NT2/D1 (cell line): ENCODE measurements around the gene NDUFA6.
"Not testable (repeated sequence)": the region's sequence is repeated elsewhere in the genome, so short reads cannot be mapped to it uniquely, and the experiment has no call there.

Experiments used
- SUZ12 ChIP-seq: IDR thresholded peaks from 2 replicates; pipeline ENCODE4 v1.6.1; 2011; ENCODE audit not compliant: insufficient read length, insufficient read depth; ENCODE audit errors: extremely low read depth
- YY1 ChIP-seq: IDR thresholded peaks from 2 replicates; pipeline ENCODE4 v1.6.1; 2011; ENCODE audit not compliant: insufficient read length, insufficient read depth
- ZNF274 ChIP-seq: IDR thresholded peaks from 2 replicates; pipeline ENCODE4 v1.6.1; 2011; ENCODE audit warnings: mild to moderate bottlenecking, low read depth, low read length

DNA sequence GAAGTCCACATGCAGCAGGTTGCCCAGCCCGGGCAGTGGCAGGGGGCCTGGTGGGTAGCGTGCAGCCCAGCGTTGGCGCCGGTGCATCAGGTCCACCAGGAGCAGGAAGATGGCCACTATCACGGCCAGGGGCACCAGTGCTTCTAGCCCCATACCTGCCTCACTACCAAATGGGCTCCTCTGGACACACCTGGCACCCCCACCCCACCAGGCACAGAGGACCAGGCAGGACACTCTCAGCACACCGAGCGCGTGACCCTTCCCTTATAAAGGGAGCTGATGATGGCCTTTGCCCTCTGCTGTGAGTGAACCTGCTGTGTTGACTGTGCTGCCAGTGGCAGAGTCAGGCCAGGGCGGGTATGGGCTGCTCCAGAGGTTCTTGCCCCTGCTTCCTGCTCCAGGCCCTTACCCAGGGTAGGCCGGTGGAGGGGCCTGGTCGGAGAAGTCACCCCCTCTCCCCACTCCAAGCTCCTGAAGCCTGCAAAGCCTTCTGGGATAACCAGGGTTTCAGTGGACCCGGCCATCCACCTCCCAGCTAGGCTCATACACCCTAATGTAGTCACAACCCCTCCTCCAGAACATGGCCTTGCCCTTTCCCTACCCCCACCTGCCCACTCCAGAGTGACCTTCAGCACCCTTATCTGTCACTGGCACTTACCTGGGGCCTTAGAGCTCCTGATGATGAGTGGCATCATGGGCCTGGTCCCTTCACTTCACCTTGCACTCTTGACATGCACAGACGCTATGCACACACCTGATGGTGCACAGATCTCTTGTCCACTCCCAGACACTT lies 40.3 kb upstream of the NDUFA6 start, which contains the start of gene CYP2D6:
- TF ChIP-seq SUZ12, YY1, ZNF274: not testable (repeated sequence)
